ENCODE measurements around the gene NCOA7. TPM values are rescaled to one million over a fixed set of nuclear protein-coding genes. Genes with fewer than 3 reads are reported as not detected.
A peak's percentile ranks its signal among the peaks of the same experiment; 100 is the strongest.

NCOA7 gene
- total RNA-seq, 1 experiment from 2014 or later: 17.9 TPM

DNA sequence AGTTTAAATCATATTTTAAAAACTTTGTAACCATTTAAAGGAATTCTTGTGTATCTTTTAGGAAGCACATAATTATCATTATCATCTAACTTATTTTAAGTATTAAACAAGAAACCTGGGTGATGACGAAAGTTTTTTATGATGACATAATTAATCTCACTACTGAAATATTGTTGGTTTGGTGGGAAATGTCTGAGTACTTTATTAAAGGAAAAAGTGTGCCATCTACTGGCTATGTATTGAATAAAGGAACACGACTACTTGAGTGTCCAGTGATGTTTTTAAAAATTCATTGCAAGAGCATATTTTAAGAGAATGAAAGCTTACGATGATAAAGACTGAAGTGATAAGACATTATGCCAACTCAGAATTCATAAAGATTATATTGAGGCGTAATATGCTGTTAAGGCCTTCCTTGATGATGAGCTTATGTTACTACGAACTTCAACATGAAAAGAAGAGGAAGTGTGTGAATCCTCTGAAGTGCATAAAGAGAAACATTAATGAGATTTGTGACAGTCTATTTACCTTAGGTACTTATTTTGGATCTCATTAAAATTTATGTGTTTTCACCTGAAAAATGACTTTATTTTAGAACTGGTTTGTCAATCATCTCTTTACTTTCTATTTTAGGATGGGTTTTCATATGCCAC is 183.6 kb downstream of the NCOA7 start:
- DNase-seq (ENCODE audit: low read depth): peak; percentile 53

DNA sequence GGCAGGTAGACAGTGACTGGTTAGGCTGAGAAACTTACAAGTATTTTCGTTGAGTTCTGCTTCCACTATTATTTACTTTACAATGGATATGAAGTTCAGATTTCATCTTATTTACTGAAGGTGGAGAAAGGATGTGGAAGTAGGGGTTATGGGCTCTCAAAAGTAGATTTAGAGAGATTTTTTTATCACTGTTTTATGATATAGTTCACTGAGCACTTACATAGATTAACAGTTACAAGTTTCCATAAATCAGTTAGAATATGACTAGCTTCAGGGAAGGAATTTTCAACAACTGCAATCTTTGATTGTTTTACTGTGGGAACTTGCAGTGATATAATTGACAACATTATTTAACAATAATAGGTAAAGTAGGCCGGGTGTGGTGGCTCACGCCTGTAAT is 188.3 kb downstream of the NCOA7 start:
- DNase-seq (ENCODE audit: low read depth): no peak

Other genes starting within 250 kb of the NCOA7 start
- gene HEY2, start 41.3 kb upstream of the NCOA7 start, total RNA-seq (2014; rRNA removed; shearing (Covaris generic)): 0.10 and 0.36 TPM in 2 replicates
- 16.1 and 17.7 TPM in 2 replicates for gene HINT3, start 165.8 kb downstream of the NCOA7 start, total RNA-seq (2014; rRNA removed; shearing (Covaris generic))
- 27.0 and 28.6 TPM in 2 replicates for gene TRMT11, start 195.6 kb downstream of the NCOA7 start, total RNA-seq (2014; rRNA removed; shearing (Covaris generic))